ENCODE results near the gene C9orf152. TPM values are rescaled to one million over a fixed set of nuclear protein-coding genes. Genes with fewer than 3 reads are reported as not detected.

The C9orf152 gene
- total RNA-seq, 1 experiment from 2014 or later, result not detected

GRCh38 chr9:110255463-110256379, 47.8 kb upstream of the C9orf152 start (continued):
- peak; percentile 44; the same call in 1 of the 2 replicates for TF ChIP-seq SP1 (CRISPR knock-in tag; conservative IDR thresholded peaks at IDR 0.05)
- TF ChIP-seq TP53 (CRISPR knock-in tag; IDR thresholded peaks at IDR 0.05), result no peak
- TF ChIP-seq ZNF671 (CRISPR knock-in tag; IDR thresholded peaks at IDR 0.05), result no peak
- TF ChIP-seq ARID4B (CRISPR knock-in tag; IDR thresholded peaks at IDR 0.05; ENCODE audit: borderline replicate concordance), result 0 out of 2 replicates have a peak, but pooled peaks have one; percentile 58
- TF ChIP-seq SOX15 (CRISPR knock-in tag; IDR thresholded peaks at IDR 0.05), result no peak
- TF ChIP-seq ATF3 (CRISPR knock-in tag; conservative IDR thresholded peaks at IDR 0.05), result no peak
- no peak for TF ChIP-seq ZNF263 (CRISPR knock-in tag; IDR thresholded peaks at IDR 0.05; ENCODE audit: low read depth)
- no peak for TF ChIP-seq PREB (CRISPR knock-in tag; IDR thresholded peaks at IDR 0.05; ENCODE audit: borderline replicate concordance)
- no peak for TF ChIP-seq ZNF219 (CRISPR knock-in tag; IDR thresholded peaks at IDR 0.05; ENCODE audit: borderline replicate concordance)
- TF ChIP-seq CDX4 (CRISPR knock-in tag; IDR thresholded peaks at IDR 0.05; ENCODE audit: borderline replicate concordance), result no peak
- TF ChIP-seq TEAD1 (CRISPR knock-in tag; IDR thresholded peaks at IDR 0.05), result no peak
- peak; percentile 84; the same call in 1 of the 2 replicates for TF ChIP-seq MAX (CRISPR knock-in tag; IDR thresholded peaks at IDR 0.05)
- TF ChIP-seq ZNF532 (CRISPR knock-in tag; IDR thresholded peaks at IDR 0.05; ENCODE audit: borderline replicate concordance), result no peak
- 0 out of 2 replicates have a peak, but pooled peaks have one; percentile 13 for TF ChIP-seq FOXP1 (CRISPR knock-in tag; IDR thresholded peaks at IDR 0.05; ENCODE audit: borderline replicate concordance)
- peak; percentile 32; the same call in 1 of the 2 replicates for TF ChIP-seq GABPB1 (CRISPR knock-in tag; IDR thresholded peaks at IDR 0.05)
- no peak for TF ChIP-seq ZSCAN18 (CRISPR knock-in tag; IDR thresholded peaks at IDR 0.05)
